DND-41 (cell line): ENCODE measurements around the gene CAPN1.

ENCODE experiments used
- ATAC-seq: fragments of 200-7000 bp; cut with Tn5 transposase; 3 replicates; pipeline ENCODE4 v1.9.1; 2021; ENCODE audit warnings: low read depth; ENCODE audit not compliant: insufficient read depth
- DNase-seq: peaks from one replicate; pipeline ENCODE4 v3.0.0-alpha.2; 2020
- H2AFZ ChIP-seq: 2 replicates; pipeline ENCODE4 v1.6.0; 2012; ENCODE audit warnings: low read depth, low read length
- H3K27ac ChIP-seq: 2 replicates; pipeline ENCODE4 v1.5.1; 2012; ENCODE audit warnings: low read length, inconsistent platforms
- H3K27me3 ChIP-seq: fragments of 200-600 bp; sonication (generic); 2 replicates; pipeline ENCODE4 v1.6.0; 2012; ENCODE audit warnings: low read length, mild to moderate bottlenecking, inconsistent platforms; ENCODE audit not compliant: insufficient read depth, poor library complexity
- H3K36me3 ChIP-seq: 2 replicates; pipeline ENCODE4 v1.5.1; 2012; ENCODE audit warnings: low read length, inconsistent platforms; ENCODE audit not compliant: insufficient read depth
- H3K4me1 ChIP-seq: 2 replicates; pipeline ENCODE4 v1.5.1; 2012; ENCODE audit warnings: mild to moderate bottlenecking, low read length; ENCODE audit not compliant: insufficient read depth
- H3K4me2 ChIP-seq: 2 replicates; pipeline ENCODE4 v1.6.0; 2012; ENCODE audit warnings: mild to moderate bottlenecking, moderate library complexity, low read length, inconsistent platforms; ENCODE audit not compliant: insufficient read depth
- H3K4me3 ChIP-seq, 2 experiments: fragments of 200-600 bp in 1 of 2; shearing (Covaris generic) in 1 of 2; 2 replicates each; pipeline ENCODE4 v1.5.1; 2012 to 2016; ENCODE audit warnings: inconsistent platforms in 2 of 2, low read length in 2 of 2, mild to moderate bottlenecking in 2 of 2, low read depth in 1 of 2, moderate library complexity in 1 of 2
- H3K79me2 ChIP-seq: 2 replicates; pipeline ENCODE4 v1.6.0; 2012; ENCODE audit warnings: low read length, inconsistent platforms; ENCODE audit not compliant: insufficient read depth
- H3K9ac ChIP-seq: 2 replicates; pipeline ENCODE4 v1.6.0; 2012; ENCODE audit warnings: low read depth, mild to moderate bottlenecking, inconsistent platforms, low read length, moderate library complexity
- H3K9me3 ChIP-seq: 2 replicates; pipeline ENCODE4 v1.5.1; 2012; ENCODE audit warnings: low read length, moderate library complexity, mild to moderate bottlenecking, inconsistent platforms; ENCODE audit not compliant: insufficient read depth, severe bottlenecking
- H4K20me1 ChIP-seq: 2 replicates; pipeline ENCODE4 v1.6.0; 2012; ENCODE audit warnings: low read length; ENCODE audit not compliant: insufficient read depth
- EZH2 ChIP-seq: IDR thresholded peaks from 3 replicates; pipeline ENCODE4 v1.6.1; 2012; ENCODE audit warnings: borderline replicate concordance, low read depth, mild to moderate bottlenecking, moderate library complexity, low read length, inconsistent platforms; ENCODE audit not compliant: severe bottlenecking
- TF ChIP-seq, protein P1 (sequence below): IDR thresholded peaks from 2 replicates; pipeline ENCODE4 v1.5.1; 2012; ENCODE audit warnings: borderline replicate concordance, low read length, moderate library complexity, mild to moderate bottlenecking; ENCODE audit not compliant: poor library complexity, severe bottlenecking; ENCODE audit errors: extremely low read depth

CAPN1 gene

DNA sequence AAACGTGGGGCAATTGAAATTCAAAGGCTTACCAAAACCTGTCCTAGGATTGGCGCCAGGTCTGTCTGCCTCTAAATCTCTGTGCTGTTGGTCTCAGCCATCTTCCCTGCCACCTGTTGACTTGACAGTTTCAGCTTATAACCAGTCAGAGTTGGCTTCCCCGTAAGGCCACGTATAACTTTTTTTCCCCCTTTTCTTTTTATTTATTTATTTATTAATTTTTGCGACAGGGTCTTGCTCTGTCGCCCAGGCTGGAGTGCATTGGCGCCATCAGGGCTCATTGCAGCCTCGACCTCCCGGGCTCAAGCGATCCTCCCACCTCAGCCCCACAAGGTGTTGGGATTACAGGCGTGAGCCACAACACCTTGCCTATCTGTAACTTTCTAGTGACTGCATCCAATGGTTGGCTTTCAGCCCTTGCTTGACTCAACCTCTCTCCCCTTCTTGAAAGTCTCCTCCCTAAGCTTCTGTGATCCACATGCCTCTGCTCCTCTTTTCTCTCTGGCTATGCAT, 46.0 kb upstream of the CAPN1 start:
- no peaks in the 10 kb centered on the region for H3K9me3 ChIP-seq
- ATAC-seq, result no peak
- peak overlapping the region; percentile 82 for H3K9ac ChIP-seq
- H3K27me3 ChIP-seq, result peaks cover 5% of the 10 kb centered on the region
- H4K20me1 ChIP-seq, result peaks cover 17% of the 10 kb centered on the region
- peaks cover 26% of the 10 kb centered on the region for H3K79me2 ChIP-seq
- H3K27ac ChIP-seq, result peak overlapping the region; percentile 100
- H3K4me3 ChIP-seq, result peak overlapping the region; percentile 71 to 86
- DNase-seq, result no peak
- H2AFZ ChIP-seq, result peak overlapping the region; percentile 96
- TF ChIP-seq, protein P1, sequence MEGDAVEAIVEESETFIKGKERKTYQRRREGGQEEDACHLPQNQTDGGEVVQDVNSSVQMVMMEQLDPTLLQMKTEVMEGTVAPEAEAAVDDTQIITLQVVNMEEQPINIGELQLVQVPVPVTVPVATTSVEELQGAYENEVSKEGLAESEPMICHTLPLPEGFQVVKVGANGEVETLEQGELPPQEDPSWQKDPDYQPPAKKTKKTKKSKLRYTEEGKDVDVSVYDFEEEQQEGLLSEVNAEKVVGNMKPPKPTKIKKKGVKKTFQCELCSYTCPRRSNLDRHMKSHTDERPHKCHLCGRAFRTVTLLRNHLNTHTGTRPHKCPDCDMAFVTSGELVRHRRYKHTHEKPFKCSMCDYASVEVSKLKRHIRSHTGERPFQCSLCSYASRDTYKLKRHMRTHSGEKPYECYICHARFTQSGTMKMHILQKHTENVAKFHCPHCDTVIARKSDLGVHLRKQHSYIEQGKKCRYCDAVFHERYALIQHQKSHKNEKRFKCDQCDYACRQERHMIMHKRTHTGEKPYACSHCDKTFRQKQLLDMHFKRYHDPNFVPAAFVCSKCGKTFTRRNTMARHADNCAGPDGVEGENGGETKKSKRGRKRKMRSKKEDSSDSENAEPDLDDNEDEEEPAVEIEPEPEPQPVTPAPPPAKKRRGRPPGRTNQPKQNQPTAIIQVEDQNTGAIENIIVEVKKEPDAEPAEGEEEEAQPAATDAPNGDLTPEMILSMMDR, result no peak
- H3K4me1 ChIP-seq, result peaks cover 29% of the 10 kb centered on the region
- peak overlapping the region; percentile 83 for H3K4me2 ChIP-seq
- H3K36me3 ChIP-seq, result peaks cover 24% of the 10 kb centered on the region

DNA sequence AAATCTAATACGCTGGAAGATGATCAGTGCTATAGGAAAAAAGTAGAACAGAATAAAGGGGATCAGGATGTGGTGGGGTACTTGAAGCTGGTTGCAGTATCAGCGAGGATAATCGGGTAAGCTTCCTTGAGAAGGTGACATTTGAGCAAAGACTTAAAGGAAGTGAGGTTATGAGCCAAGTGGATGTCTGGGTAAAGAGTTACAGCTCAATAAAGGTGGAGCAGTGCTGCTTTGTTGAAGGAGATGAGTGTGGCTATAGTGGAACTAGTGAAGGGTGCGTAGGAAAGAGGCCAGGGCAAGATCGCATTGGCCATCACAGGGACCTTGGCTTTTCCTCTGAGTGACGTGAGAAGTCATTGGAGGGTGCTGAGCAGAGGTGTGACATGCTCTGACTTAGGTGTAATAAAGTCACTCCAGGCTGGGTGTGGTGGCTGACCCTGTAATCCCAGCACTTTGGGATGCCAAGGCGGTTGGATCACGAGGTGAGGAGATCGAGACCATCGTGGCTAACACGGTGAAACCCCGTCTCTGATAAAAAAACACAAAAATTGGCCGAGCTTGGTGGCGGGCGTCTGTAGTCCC, 45.1 kb upstream of the CAPN1 start:
- Histone ChIP-seq H3K4me3 (no peak overlapping the region), H3K9me3 (no peaks in the 10 kb centered on the region), H3K4me1 (peaks cover 29% of the 10 kb centered on the region), H3K27me3 (peaks cover 5% of the 10 kb centered on the region), H3K27ac (no peak overlapping the region), H3K4me2 (no peak overlapping the region; the same call in 1 of the 2 replicates), H3K9ac (no peak overlapping the region), H3K36me3 (peaks cover 15% of the 10 kb centered on the region), H2AFZ (no peak overlapping the region), H3K79me2 (peaks cover 26% of the 10 kb centered on the region), H4K20me1 (peaks cover 17% of the 10 kb centered on the region)
- no peak for DNase-seq
- no peak for ATAC-seq
- TF ChIP-seq, protein P1, result no peak
- TF ChIP-seq EZH2, result no peak

DNA sequence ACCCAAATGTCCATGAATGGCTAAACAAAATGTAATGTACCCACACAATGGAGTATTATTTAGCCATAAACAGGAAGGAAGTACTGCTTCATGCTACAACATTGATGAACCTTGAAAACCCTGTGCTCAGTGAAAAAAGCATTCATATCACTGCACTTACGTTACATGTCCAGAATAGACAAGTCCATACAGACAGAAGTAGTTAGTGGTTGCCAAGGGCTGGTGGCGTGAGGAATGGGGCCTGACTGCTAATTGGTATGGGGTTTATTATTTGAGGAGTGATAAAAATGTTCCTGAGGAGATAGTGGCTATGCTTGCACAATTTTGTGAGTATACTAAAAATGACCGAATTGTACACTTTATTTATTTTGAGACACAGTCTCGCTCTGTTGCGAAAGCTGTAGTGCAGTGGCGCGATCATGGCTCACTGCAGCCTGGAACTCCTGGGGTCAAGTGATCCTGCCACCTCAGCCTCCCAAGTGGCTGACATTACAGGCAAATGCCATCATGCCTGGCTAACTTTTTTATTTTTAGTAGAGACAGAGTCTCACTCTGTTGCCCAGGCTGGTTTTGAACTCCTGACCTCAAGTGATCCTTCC, 39.7 kb upstream of the CAPN1 start:
- H3K27me3 ChIP-seq, result peaks cover 5% of the 10 kb centered on the region
- H3K36me3 ChIP-seq, result no peaks in the 10 kb centered on the region
- peaks cover 4% of the 10 kb centered on the region for H3K9me3 ChIP-seq
- no peaks in the 10 kb centered on the region for H3K4me1 ChIP-seq
- no peak overlapping the region for H3K9ac ChIP-seq
- no peak overlapping the region for H2AFZ ChIP-seq
- no peak for DNase-seq
- TF ChIP-seq, protein P1, result no peak
- TF ChIP-seq EZH2, result no peak
- no peak for ATAC-seq
- no peak overlapping the region for H3K4me2 ChIP-seq
- no peak overlapping the region for H3K27ac ChIP-seq
- no peaks in the 10 kb centered on the region for H4K20me1 ChIP-seq
- no peaks in the 10 kb centered on the region for H3K79me2 ChIP-seq
- no peak overlapping the region for H3K4me3 ChIP-seq
